WTC11 (cell line): ENCODE data around the gene SNX2. TPM values are rescaled to one million over a fixed set of nuclear protein-coding genes. Genes with fewer than 3 reads are reported as not detected.

Source experiments
- ATAC-seq: fragments of 200-7000 bp; cut with Tn5 transposase; 2 replicates; pipeline ENCODE4 v1.10.0; 2021; ENCODE audit warnings: mild to moderate bottlenecking, moderate library complexity
- CTCF ChIA-PET: fragments of 300-600 bp; sonication (Branson Sonifier 250); formaldehyde crosslinking; loops from one replicate; lab custom pipeline; 2021; ENCODE audit warnings: antibody characterized with exemption; lab: Charles Lee
- POLR2A ChIA-PET: fragments of 350-600 bp; sonication (Branson Sonifier 250); formaldehyde crosslinking; loops from one replicate; lab custom pipeline; 2021; ENCODE audit warnings: antibody characterized with exemption; lab: Charles Lee
- DNase-seq: peaks from one replicate; pipeline ENCODE4 v3.0.0; 2021; ENCODE audit warnings: low spot score
- H3K27ac Mint-ChIP-seq: 2 replicates; pipeline ENCODE4 v1.8.0; 2021; ENCODE audit warnings: mixed read lengths
- H3K27me3 Mint-ChIP-seq: 2 replicates; pipeline ENCODE4 v1.8.0; 2021; ENCODE audit warnings: low read depth, mild to moderate bottlenecking, moderate library complexity, mixed read lengths
- H3K36me3 Mint-ChIP-seq: 2 replicates; pipeline ENCODE4 v1.8.0; 2021; ENCODE audit warnings: mixed read lengths
- H3K4me1 Mint-ChIP-seq: 2 replicates; pipeline ENCODE4 v1.8.0; 2022; ENCODE audit warnings: mixed read lengths
- H3K4me3 Mint-ChIP-seq: 2 replicates; pipeline ENCODE4 v1.8.0; 2021; ENCODE audit warnings: mild to moderate bottlenecking, moderate library complexity, mixed read lengths
- H3K9me3 Mint-ChIP-seq: 2 replicates; pipeline ENCODE4 v1.8.0; 2021; ENCODE audit warnings: mixed read lengths
- ATF1 ChIP-seq: sonication (generic); formaldehyde crosslinking; IDR thresholded peaks from 2 replicates; pipeline ENCODE4 v1.8.1; 2023; ENCODE audit warnings: mild to moderate bottlenecking, moderate library complexity, missing genetic modification reagents
- ELF4 ChIP-seq: sonication (generic); formaldehyde crosslinking; IDR thresholded peaks from 2 replicates; pipeline ENCODE4 v1.8.1; 2022; ENCODE audit warnings: low read depth, mild to moderate bottlenecking, moderate library complexity, missing genetic modification reagents
- EMX1 ChIP-seq: fragments of 250-450 bp; sonication (Bioruptor Pico); IDR thresholded peaks from 2 replicates; pipeline ENCODE4 v1.8.0; 2021; ENCODE audit warnings: mild to moderate bottlenecking
- FOXK1 ChIP-seq: sonication (generic); formaldehyde crosslinking; IDR thresholded peaks from 2 replicates; pipeline ENCODE4 v1.8.0; 2022; ENCODE audit warnings: mild to moderate bottlenecking, moderate library complexity, missing genetic modification reagents
- FOXP1 ChIP-seq: sonication (generic); formaldehyde crosslinking; IDR thresholded peaks from 2 replicates; pipeline ENCODE4 v1.8.0; 2022; ENCODE audit warnings: missing genetic modification reagents, mild to moderate bottlenecking, moderate library complexity, borderline replicate concordance
- HMGA2 ChIP-seq: fragments of 250-450 bp; sonication (Bioruptor Pico); IDR thresholded peaks from 2 replicates; pipeline ENCODE4 v1.4.0; 2021; ENCODE audit warnings: mild to moderate bottlenecking, moderate library complexity
- JUN ChIP-seq: sonication (generic); formaldehyde crosslinking; IDR thresholded peaks from 2 replicates; pipeline ENCODE4 v1.8.0; 2023; ENCODE audit warnings: mild to moderate bottlenecking, missing genetic modification reagents
- MXD4 ChIP-seq: fragments of 250-450 bp; sonication (Bioruptor Pico); IDR thresholded peaks from 2 replicates; pipeline ENCODE4 v1.8.0; 2021; ENCODE audit warnings: mild to moderate bottlenecking, moderate library complexity, borderline replicate concordance
- SMAD3 ChIP-seq: sonication (generic); formaldehyde crosslinking; IDR thresholded peaks from 2 replicates; pipeline ENCODE4 v1.8.0; 2022; ENCODE audit warnings: missing genetic modification reagents, mild to moderate bottlenecking, borderline replicate concordance
- ZNF121 ChIP-seq: sonication (generic); formaldehyde crosslinking; IDR thresholded peaks from 2 replicates; pipeline ENCODE4 v1.8.0; 2023; ENCODE audit warnings: missing genetic modification reagents
- ZNF138 ChIP-seq: sonication (generic); formaldehyde crosslinking; conservative IDR thresholded peaks from 2 replicates; pipeline ENCODE4 v1.8.1; 2022; ENCODE audit warnings: mild to moderate bottlenecking, moderate library complexity, missing genetic modification reagents
- ZNF263 ChIP-seq: sonication (generic); formaldehyde crosslinking; IDR thresholded peaks from 2 replicates; pipeline ENCODE4 v1.8.1; 2022; ENCODE audit warnings: low read depth, mild to moderate bottlenecking, moderate library complexity, missing genetic modification reagents
- ZNF416 ChIP-seq: fragments of 250-450 bp; sonication (Bioruptor Pico); IDR thresholded peaks from 2 replicates; pipeline ENCODE4 v1.9.0; 2021; ENCODE audit warnings: mild to moderate bottlenecking, inconsistent platforms
- total RNA-seq: library from RNA; stranded (reverse); gene quantifications from 3 replicates; pipeline ENCODE4 v1.2.3, GENCODE V29; 2021
- TF ChIP-seq, protein P1 (sequence below): fragments of 250-450 bp; sonication (Bioruptor Pico); conservative IDR thresholded peaks from 2 replicates; pipeline ENCODE4 v1.9.0; 2021; ENCODE audit warnings: mild to moderate bottlenecking
- TF ChIP-seq, protein P2 (sequence below): sonication (generic); formaldehyde crosslinking; IDR thresholded peaks from 2 replicates; pipeline ENCODE4 v1.8.1; 2022; ENCODE audit warnings: missing genetic modification reagents, borderline replicate concordance
- TF ChIP-seq, protein P3 (sequence below): fragments of 250-450 bp; sonication (Bioruptor Pico); IDR thresholded peaks from 2 replicates; pipeline ENCODE4 v1.8.0; 2021; ENCODE audit warnings: mild to moderate bottlenecking
- TF ChIP-seq, protein P4 (sequence below): fragments of 200-600 bp; IDR thresholded peaks from 2 replicates; pipeline ENCODE4 v1.8.0; 2022; ENCODE audit warnings: antibody characterized with exemption
- TF ChIP-seq, protein P5 (sequence below): sonication (generic); formaldehyde crosslinking; IDR thresholded peaks from 2 replicates; pipeline ENCODE4 v1.8.0; 2022; ENCODE audit warnings: mild to moderate bottlenecking, missing genetic modification reagents
- TF ChIP-seq, protein P6 (sequence below): sonication (generic); formaldehyde crosslinking; IDR thresholded peaks from 2 replicates; pipeline ENCODE4 v1.8.0; 2023; ENCODE audit warnings: missing genetic modification reagents, mild to moderate bottlenecking, borderline replicate concordance
- TF ChIP-seq, protein P7 (sequence below): sonication (generic); formaldehyde crosslinking; conservative IDR thresholded peaks from 2 replicates; pipeline ENCODE4 v1.8.1; 2022; ENCODE audit warnings: mild to moderate bottlenecking, missing genetic modification reagents
- TF ChIP-seq, protein P8 (sequence below): sonication (generic); formaldehyde crosslinking; IDR thresholded peaks from 2 replicates; pipeline ENCODE4 v1.8.1; 2022; ENCODE audit warnings: low read depth, missing genetic modification reagents, borderline replicate concordance
- TF ChIP-seq, protein P9 (sequence below): sonication (generic); formaldehyde crosslinking; IDR thresholded peaks from 2 replicates; pipeline ENCODE4 v1.8.0; 2023; ENCODE audit warnings: missing genetic modification reagents

The SNX2 gene
- total RNA-seq, 1 experiment from 2014 or later, result 63.7 TPM

DNA sequence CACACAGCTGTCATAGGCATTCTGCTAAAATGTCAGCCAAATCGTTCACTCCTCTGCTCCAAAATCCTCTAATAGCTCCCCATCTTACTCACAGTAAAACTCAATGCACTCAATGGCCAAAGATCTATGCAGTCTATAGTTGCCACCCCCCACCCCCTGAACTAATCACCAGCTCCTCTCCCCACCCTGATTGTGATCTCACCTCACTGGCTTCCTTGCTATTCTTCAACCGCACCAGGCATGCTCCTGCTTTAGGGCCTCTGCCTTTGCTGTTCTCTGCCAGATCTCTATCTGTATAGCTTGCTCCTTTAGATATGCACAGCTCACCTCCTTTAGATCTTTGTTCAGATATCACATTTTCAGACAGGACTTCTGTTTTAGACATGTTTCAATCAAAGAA is 33.2 kb upstream of the SNX2 start:
- H3K9me3 Mint-ChIP-seq, result peaks cover 4% of the 10 kb centered on the region; the same call in 1 of the 2 replicates
- no peak for TF ChIP-seq FOXK1
- TF ChIP-seq ZNF121, result no peak
- TF ChIP-seq ELF4 (CRISPR knock-in tag), result no peak
- no peak for TF ChIP-seq ZNF416 (CRISPR knock-in tag)
- TF ChIP-seq MXD4, result no peak
- TF ChIP-seq, protein P1, sequence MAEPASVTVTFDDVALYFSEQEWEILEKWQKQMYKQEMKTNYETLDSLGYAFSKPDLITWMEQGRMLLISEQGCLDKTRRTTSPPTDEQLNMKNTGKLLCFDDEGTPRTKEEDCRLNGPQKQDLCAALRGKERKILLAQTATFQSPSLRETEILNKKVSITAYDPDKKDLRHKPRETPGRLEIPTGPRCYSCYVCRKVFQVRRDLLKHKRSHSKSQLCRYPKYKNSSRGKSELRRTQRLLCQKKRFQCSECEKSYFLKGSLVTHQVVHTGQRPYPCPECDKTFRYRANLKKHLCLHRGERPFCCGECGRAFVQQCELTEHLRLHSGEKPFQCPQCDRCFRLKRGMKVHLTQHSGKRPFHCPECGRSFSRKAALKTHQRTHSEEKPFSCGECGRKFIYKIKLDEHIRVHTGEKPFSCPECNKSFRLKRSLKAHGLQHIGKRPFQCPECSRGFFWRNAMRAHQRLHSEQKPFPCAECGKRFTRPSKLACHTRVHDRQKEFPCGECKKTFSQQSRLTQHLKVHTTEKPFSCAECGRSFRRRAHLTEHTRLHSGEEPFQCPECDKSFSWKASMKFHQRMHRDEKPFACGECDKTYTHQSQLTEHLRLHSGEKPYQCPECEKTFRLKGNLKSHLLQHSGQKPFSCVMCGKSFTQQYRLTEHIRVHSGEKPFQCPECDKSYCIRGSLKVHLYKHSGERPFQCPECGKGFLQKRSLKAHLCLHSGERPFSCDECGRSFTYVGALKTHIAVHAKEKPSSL, result no peak
- TF ChIP-seq ZNF263, result no peak
- TF ChIP-seq, protein P2, sequence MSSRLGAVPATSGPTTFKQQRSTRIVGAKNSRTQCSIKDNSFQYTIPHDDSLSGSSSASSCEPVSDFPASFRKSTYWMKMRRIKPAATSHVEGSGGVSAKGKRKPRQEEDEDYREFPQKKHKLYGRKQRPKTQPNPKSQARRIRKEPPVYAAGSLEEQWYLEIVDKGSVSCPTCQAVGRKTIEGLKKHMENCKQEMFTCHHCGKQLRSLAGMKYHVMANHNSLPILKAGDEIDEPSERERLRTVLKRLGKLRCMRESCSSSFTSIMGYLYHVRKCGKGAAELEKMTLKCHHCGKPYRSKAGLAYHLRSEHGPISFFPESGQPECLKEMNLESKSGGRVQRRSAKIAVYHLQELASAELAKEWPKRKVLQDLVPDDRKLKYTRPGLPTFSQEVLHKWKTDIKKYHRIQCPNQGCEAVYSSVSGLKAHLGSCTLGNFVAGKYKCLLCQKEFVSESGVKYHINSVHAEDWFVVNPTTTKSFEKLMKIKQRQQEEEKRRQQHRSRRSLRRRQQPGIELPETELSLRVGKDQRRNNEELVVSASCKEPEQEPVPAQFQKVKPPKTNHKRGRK (CRISPR knock-in tag), result no peak
- TF ChIP-seq SMAD3 (CRISPR knock-in tag), result no peak
- TF ChIP-seq FOXP1, result no peak
- TF ChIP-seq, protein P3, sequence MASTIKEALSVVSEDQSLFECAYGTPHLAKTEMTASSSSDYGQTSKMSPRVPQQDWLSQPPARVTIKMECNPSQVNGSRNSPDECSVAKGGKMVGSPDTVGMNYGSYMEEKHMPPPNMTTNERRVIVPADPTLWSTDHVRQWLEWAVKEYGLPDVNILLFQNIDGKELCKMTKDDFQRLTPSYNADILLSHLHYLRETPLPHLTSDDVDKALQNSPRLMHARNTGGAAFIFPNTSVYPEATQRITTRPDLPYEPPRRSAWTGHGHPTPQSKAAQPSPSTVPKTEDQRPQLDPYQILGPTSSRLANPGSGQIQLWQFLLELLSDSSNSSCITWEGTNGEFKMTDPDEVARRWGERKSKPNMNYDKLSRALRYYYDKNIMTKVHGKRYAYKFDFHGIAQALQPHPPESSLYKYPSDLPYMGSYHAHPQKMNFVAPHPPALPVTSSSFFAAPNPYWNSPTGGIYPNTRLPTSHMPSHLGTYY, result no peak
- TF ChIP-seq, protein P4, sequence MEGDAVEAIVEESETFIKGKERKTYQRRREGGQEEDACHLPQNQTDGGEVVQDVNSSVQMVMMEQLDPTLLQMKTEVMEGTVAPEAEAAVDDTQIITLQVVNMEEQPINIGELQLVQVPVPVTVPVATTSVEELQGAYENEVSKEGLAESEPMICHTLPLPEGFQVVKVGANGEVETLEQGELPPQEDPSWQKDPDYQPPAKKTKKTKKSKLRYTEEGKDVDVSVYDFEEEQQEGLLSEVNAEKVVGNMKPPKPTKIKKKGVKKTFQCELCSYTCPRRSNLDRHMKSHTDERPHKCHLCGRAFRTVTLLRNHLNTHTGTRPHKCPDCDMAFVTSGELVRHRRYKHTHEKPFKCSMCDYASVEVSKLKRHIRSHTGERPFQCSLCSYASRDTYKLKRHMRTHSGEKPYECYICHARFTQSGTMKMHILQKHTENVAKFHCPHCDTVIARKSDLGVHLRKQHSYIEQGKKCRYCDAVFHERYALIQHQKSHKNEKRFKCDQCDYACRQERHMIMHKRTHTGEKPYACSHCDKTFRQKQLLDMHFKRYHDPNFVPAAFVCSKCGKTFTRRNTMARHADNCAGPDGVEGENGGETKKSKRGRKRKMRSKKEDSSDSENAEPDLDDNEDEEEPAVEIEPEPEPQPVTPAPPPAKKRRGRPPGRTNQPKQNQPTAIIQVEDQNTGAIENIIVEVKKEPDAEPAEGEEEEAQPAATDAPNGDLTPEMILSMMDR, result no peak
- no peak for TF ChIP-seq ATF1 (CRISPR knock-in tag)
- CTCF ChIA-PET, result interaction anchor here (0.6 to 1.5 kb wide), 2 partner anchors 38 to 225 kb away, joined by 3 to 4 read pairs; no protein-coding TSS in a partner anchor
- no peak overlapping the region for H3K27ac Mint-ChIP-seq
- no peak overlapping the region for H3K4me3 Mint-ChIP-seq
- POLR2A ChIA-PET, result no interaction called here
- DNase-seq, result no peak
- no peaks in the 10 kb centered on the region for H3K36me3 Mint-ChIP-seq
- no peaks in the 10 kb centered on the region for H3K27me3 Mint-ChIP-seq
- peak; percentile 51 for ATAC-seq
- H3K4me1 Mint-ChIP-seq, result peaks cover 4% of the 10 kb centered on the region

DNA sequence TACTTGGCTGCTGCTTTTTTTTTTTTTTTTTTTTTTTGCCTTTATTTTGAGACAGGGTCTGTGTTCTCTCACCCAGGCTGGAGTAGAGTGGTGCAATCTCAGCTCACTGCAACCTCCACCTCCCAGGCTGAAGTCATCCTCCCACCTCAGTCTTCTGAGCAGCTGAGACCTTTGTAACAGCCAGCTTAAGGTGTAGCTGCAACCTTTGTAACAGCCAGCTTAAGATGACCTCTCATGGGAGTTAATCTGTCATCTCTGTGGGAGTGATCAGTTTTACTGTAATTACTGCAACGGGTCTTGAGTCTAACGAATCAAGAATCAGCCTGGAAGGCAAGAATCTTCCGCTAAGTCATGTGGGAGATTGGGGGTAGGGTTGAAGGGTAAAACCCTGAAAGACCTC is 31.6 kb upstream of the SNX2 start:
- Mint-ChIP-seq H3K27ac (no peak overlapping the region), H3K36me3 (no peaks in the 10 kb centered on the region), H3K9me3 (peaks cover 1% of the 10 kb centered on the region; the same call in 1 of the 2 replicates), H3K4me3 (no peak overlapping the region), H3K4me1 (no peaks in the 10 kb centered on the region), H3K27me3 (no peaks in the 10 kb centered on the region)
- ATAC-seq, result no peak
- DNase-seq, result no peak
- CTCF ChIA-PET, result no interaction called here
- POLR2A ChIA-PET, result no interaction called here
- TF ChIP-seq, protein P5, sequence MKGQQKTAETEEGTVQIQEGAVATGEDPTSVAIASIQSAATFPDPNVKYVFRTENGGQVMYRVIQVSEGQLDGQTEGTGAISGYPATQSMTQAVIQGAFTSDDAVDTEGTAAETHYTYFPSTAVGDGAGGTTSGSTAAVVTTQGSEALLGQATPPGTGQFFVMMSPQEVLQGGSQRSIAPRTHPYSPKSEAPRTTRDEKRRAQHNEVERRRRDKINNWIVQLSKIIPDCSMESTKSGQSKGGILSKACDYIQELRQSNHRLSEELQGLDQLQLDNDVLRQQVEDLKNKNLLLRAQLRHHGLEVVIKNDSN, result no peak
- TF ChIP-seq, protein P6, sequence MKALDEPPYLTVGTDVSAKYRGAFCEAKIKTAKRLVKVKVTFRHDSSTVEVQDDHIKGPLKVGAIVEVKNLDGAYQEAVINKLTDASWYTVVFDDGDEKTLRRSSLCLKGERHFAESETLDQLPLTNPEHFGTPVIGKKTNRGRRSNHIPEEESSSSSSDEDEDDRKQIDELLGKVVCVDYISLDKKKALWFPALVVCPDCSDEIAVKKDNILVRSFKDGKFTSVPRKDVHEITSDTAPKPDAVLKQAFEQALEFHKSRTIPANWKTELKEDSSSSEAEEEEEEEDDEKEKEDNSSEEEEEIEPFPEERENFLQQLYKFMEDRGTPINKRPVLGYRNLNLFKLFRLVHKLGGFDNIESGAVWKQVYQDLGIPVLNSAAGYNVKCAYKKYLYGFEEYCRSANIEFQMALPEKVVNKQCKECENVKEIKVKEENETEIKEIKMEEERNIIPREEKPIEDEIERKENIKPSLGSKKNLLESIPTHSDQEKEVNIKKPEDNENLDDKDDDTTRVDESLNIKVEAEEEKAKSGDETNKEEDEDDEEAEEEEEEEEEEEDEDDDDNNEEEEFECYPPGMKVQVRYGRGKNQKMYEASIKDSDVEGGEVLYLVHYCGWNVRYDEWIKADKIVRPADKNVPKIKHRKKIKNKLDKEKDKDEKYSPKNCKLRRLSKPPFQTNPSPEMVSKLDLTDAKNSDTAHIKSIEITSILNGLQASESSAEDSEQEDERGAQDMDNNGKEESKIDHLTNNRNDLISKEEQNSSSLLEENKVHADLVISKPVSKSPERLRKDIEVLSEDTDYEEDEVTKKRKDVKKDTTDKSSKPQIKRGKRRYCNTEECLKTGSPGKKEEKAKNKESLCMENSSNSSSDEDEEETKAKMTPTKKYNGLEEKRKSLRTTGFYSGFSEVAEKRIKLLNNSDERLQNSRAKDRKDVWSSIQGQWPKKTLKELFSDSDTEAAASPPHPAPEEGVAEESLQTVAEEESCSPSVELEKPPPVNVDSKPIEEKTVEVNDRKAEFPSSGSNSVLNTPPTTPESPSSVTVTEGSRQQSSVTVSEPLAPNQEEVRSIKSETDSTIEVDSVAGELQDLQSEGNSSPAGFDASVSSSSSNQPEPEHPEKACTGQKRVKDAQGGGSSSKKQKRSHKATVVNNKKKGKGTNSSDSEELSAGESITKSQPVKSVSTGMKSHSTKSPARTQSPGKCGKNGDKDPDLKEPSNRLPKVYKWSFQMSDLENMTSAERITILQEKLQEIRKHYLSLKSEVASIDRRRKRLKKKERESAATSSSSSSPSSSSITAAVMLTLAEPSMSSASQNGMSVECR (CRISPR knock-in tag), result no peak
- TF ChIP-seq JUN (CRISPR knock-in tag) (no peak), HMGA2 (no peak), ZNF138 (CRISPR knock-in tag) (no peak), EMX1 (CRISPR knock-in tag) (no peak), ZNF121 (no peak)
- TF ChIP-seq, protein P7, sequence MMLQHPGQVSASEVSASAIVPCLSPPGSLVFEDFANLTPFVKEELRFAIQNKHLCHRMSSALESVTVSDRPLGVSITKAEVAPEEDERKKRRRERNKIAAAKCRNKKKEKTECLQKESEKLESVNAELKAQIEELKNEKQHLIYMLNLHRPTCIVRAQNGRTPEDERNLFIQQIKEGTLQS (CRISPR knock-in tag), result no peak
- TF ChIP-seq, protein P8, sequence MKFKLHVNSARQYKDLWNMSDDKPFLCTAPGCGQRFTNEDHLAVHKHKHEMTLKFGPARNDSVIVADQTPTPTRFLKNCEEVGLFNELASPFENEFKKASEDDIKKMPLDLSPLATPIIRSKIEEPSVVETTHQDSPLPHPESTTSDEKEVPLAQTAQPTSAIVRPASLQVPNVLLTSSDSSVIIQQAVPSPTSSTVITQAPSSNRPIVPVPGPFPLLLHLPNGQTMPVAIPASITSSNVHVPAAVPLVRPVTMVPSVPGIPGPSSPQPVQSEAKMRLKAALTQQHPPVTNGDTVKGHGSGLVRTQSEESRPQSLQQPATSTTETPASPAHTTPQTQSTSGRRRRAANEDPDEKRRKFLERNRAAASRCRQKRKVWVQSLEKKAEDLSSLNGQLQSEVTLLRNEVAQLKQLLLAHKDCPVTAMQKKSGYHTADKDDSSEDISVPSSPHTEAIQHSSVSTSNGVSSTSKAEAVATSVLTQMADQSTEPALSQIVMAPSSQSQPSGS (CRISPR knock-in tag), result no peak
- TF ChIP-seq, protein P9, sequence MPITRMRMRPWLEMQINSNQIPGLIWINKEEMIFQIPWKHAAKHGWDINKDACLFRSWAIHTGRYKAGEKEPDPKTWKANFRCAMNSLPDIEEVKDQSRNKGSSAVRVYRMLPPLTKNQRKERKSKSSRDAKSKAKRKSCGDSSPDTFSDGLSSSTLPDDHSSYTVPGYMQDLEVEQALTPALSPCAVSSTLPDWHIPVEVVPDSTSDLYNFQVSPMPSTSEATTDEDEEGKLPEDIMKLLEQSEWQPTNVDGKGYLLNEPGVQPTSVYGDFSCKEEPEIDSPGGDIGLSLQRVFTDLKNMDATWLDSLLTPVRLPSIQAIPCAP (CRISPR knock-in tag), result no peak
